HUES64 (cell line): ENCODE results near the gene ALG5.
A peak's percentile ranks its signal among the peaks of the same experiment; 100 is the strongest.

ENCODE experiments used
- H3K27ac ChIP-seq: 2 replicates; pipeline ENCODE4 v1.7.0; 2013; ENCODE audit warnings: low read depth, low read length, inconsistent platforms
- H3K27me3 ChIP-seq: 2 replicates; pipeline ENCODE4 v1.6.1; 2013; ENCODE audit warnings: mild to moderate bottlenecking, low read length; ENCODE audit not compliant: insufficient read depth
- H3K36me3 ChIP-seq: 2 replicates; pipeline ENCODE4 v1.6.1; 2013; ENCODE audit warnings: mild to moderate bottlenecking, low read length; ENCODE audit not compliant: insufficient read depth
- H3K4me1 ChIP-seq: 2 replicates; pipeline ENCODE4 v1.6.1; 2013; ENCODE audit warnings: mild to moderate bottlenecking, low read length, moderate library complexity; ENCODE audit not compliant: insufficient read depth
- H3K4me3 ChIP-seq: 2 replicates; pipeline ENCODE4 v1.5.1; 2013; ENCODE audit warnings: mild to moderate bottlenecking, low read length, moderate library complexity
- H3K9ac ChIP-seq: 2 replicates; pipeline ENCODE4 v1.6.1; 2013; ENCODE audit warnings: mild to moderate bottlenecking, low read depth, low read length
- H3K9me3 ChIP-seq: 2 replicates; pipeline ENCODE4 v1.6.1; 2013; ENCODE audit warnings: low read depth, low read length; ENCODE audit not compliant: insufficient read depth
- WGBS: fragments of 150-250, 120-280 bp; methylation state at CpG from one replicate; pipeline ENCODE4 v1.1.7; 2013; ENCODE audit warnings: missing lambda C conversion rate; 5-methylcytosine and 5-hydroxymethylcytosine counted together

Gene ALG5

GRCh38 chr13:36925603-36926002 is 73.5 kb downstream of the ALG5 start:
- H3K4me3 ChIP-seq: no peak overlapping the region
- H3K9ac ChIP-seq: no peak overlapping the region
- no peak overlapping the region for H3K27ac ChIP-seq
- H3K9me3 ChIP-seq: no peaks in the 10 kb centered on the region
- 80% methylated on average over 7 of the region's 7 CpGs for WGBS
- H3K27me3 ChIP-seq: peaks cover 16% of the 10 kb centered on the region
- H3K36me3 ChIP-seq: no peaks in the 10 kb centered on the region
- H3K4me1 ChIP-seq: no peaks in the 10 kb centered on the region

- 82% methylated on average over 3 of the region's 3 CpGs for WGBS
- H3K27me3 ChIP-seq: peaks cover 24% of the 10 kb centered on the region
These were observed 75.1 kb downstream of the ALG5 start for GRCh38 chr13:36924001-36924400.

GRCh38 chr13:36921631-36922301 is 77.4 kb downstream of the ALG5 start:
- Histone ChIP-seq H3K27me3 (peaks cover 46% of the 10 kb centered on the region), H3K36me3 (no peaks in the 10 kb centered on the region)
- 97% methylated on average over 9 of the region's 10 CpGs for WGBS

More at GRCh38 chr13:36924001-36924400, 75.1 kb downstream of the ALG5 start:
- Histone ChIP-seq H3K4me3 (no peak overlapping the region), H3K36me3 (no peaks in the 10 kb centered on the region), H3K4me1 (0 out of 2 replicates have a peak, but pooled peaks cover under 1% of the 10 kb centered on the region), H3K27ac (no peak overlapping the region), H3K9me3 (no peaks in the 10 kb centered on the region), H3K9ac (no peak overlapping the region)

GRCh38 chr13:36920616-36921185 is 78.4 kb downstream of the ALG5 start:
- 0 out of 2 replicates have a peak, but pooled peaks cover 10% of the 10 kb centered on the region for H3K4me1 ChIP-seq
- peak overlapping the region; percentile 19; the same call in 1 of the 2 replicates for H3K9ac ChIP-seq
- H3K27ac ChIP-seq: no peak overlapping the region
- no peaks in the 10 kb centered on the region for H3K36me3 ChIP-seq
- 77% methylated on average over 8 of the region's 9 CpGs for whole genome bisulfite sequencing
- peak overlapping the region; percentile 43 for H3K4me3 ChIP-seq
- H3K9me3 ChIP-seq: no peaks in the 10 kb centered on the region
- peaks cover 53% of the 10 kb centered on the region for H3K27me3 ChIP-seq

More at GRCh38 chr13:36921631-36922301, 77.4 kb downstream of the ALG5 start:
- Histone ChIP-seq H3K4me1 (0 out of 2 replicates have a peak, but pooled peaks cover 10% of the 10 kb centered on the region), H3K4me3 (no peak overlapping the region), H3K27ac (no peak overlapping the region), H3K9me3 (no peaks in the 10 kb centered on the region), H3K9ac (no peak overlapping the region)

GRCh38 chr13:36919833-36920615 is 79.1 kb downstream of the ALG5 start, which contains the start of gene SMAD9:
Gene SMAD9 (minus strand): TSS chr13:36920238. CDS start chr13:36879689, 40,549 bp downstream.
- Histone ChIP-seq H3K36me3 (no peaks in the 10 kb centered on the region), H3K9me3 (no peaks in the 10 kb centered on the region), H3K27ac (no peak within 1 kb of the TSS), H3K9ac (peak within 1 kb of the TSS; percentile 19; the same call in 1 of the 2 replicates), H3K4me3 (peak within 1 kb of the TSS; percentile 74), H3K4me1 (0 out of 2 replicates have a peak, but pooled peaks cover 10% of the 10 kb centered on the region), H3K27me3 (peaks cover 53% of the 10 kb centered on the region)
- under 1% methylated on average over 100 of the region's 104 CpGs for WGBS

- WGBS: under 1% methylated on average over 49 of the region's 51 CpGs
- 0 out of 2 replicates have a peak, but pooled peaks cover 10% of the 10 kb centered on the region for H3K4me1 ChIP-seq
- H3K36me3 ChIP-seq: no peaks in the 10 kb centered on the region
- H3K27me3 ChIP-seq: peaks cover 53% of the 10 kb centered on the region
- H3K9me3 ChIP-seq: no peaks in the 10 kb centered on the region
- peak overlapping the region; percentile 74 for H3K4me3 ChIP-seq
- H3K27ac ChIP-seq: no peak overlapping the region
- 0 out of 2 replicates have a peak overlapping the region, but pooled peaks have one; percentile 2 for H3K9ac ChIP-seq
These were observed 79.8 kb downstream of the ALG5 start for GRCh38 chr13:36919171-36919832.

GRCh38 chr13:36918246-36919131 is 80.7 kb downstream of the ALG5 start:
- Histone ChIP-seq H3K36me3 (no peaks in the 10 kb centered on the region), H3K9ac (no peak overlapping the region), H3K27ac (no peak overlapping the region), H3K4me3 (peak overlapping the region; percentile 74), H3K4me1 (0 out of 2 replicates have a peak, but pooled peaks cover 10% of the 10 kb centered on the region), H3K27me3 (peaks cover 53% of the 10 kb centered on the region), H3K9me3 (no peaks in the 10 kb centered on the region)
- WGBS: 37% methylated on average over 12 of the region's 12 CpGs

- H3K4me3 ChIP-seq: no peak overlapping the region
- H3K9ac ChIP-seq: no peak overlapping the region
- H3K27ac ChIP-seq: no peak overlapping the region
- peaks cover 52% of the 10 kb centered on the region for H3K27me3 ChIP-seq
- H3K4me1 ChIP-seq: 0 out of 2 replicates have a peak, but pooled peaks cover 10% of the 10 kb centered on the region
- no peaks in the 10 kb centered on the region for H3K9me3 ChIP-seq
- WGBS: 94% methylated on average over 3 of the region's 3 CpGs
- no peaks in the 10 kb centered on the region for H3K36me3 ChIP-seq
These were observed 81.8 kb downstream of the ALG5 start for GRCh38 chr13:36917311-36917710.

GRCh38 chr13:36915896-36916640 is 83.1 kb downstream of the ALG5 start:
- Histone ChIP-seq H3K27ac (no peak overlapping the region), H3K4me1 (0 out of 2 replicates have a peak, but pooled peaks cover 10% of the 10 kb centered on the region), H3K36me3 (no peaks in the 10 kb centered on the region), H3K9me3 (no peaks in the 10 kb centered on the region), H3K27me3 (peaks cover 42% of the 10 kb centered on the region), H3K4me3 (no peak overlapping the region), H3K9ac (no peak overlapping the region)
- WGBS: 94% methylated on average over 6 of the region's 6 CpGs
